ENCODE data around the gene PRDX2. TPM values are rescaled to one million over a fixed set of nuclear protein-coding genes. Genes with fewer than 3 reads are reported as not detected.

Gene PRDX2
- total and polyA plus RNA-seq, 10 of the 15 experiments (the other 5 are each of a cell fraction or from before 2014, with no cell fraction given) = 93.0 to 812 (median 344) TPM

DNA sequence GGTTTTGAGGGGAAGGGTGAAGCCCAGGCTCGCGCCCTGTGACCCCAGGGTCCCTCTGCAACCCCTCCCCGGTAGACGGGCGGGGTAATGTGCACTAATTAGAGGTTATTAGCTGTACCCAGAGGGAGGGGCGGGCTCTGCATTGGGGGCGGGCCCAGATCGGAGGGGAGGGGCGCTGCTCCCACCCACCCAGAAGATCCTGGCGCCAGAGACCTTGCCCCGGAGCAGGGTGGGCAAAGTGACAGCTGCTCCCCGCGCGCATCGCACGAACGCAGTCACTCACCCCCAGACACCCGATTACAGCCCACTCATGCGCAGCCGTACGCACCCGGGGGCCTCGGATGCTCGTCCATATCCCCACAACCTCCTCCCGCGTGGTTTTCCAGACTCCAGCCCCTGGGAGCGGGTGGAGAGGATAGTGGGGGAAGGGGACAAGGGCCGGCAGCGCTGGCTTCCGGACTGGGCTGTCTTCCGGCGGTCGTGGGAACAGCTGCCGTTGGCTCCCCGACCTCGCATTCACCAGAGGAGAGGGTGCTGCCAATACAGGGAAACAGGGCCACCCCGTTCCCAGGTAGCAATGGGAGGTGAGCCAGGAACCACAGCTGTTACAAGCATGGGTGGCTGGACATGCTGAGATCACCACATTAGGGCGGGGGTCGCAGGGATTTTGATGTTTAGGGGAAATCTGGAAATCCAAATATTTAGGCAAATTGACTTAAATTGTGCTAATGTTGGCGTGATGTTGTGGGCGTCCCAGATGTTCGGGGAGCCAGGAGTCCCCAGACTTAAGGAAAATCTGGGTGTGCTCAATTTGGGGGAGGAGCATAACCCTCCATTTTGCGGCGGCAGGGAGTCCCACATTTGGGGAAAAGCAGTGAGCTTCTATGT, 23.3 kb downstream of the PRDX2 start (continued):
- TF ChIP-seq, protein P1, sequence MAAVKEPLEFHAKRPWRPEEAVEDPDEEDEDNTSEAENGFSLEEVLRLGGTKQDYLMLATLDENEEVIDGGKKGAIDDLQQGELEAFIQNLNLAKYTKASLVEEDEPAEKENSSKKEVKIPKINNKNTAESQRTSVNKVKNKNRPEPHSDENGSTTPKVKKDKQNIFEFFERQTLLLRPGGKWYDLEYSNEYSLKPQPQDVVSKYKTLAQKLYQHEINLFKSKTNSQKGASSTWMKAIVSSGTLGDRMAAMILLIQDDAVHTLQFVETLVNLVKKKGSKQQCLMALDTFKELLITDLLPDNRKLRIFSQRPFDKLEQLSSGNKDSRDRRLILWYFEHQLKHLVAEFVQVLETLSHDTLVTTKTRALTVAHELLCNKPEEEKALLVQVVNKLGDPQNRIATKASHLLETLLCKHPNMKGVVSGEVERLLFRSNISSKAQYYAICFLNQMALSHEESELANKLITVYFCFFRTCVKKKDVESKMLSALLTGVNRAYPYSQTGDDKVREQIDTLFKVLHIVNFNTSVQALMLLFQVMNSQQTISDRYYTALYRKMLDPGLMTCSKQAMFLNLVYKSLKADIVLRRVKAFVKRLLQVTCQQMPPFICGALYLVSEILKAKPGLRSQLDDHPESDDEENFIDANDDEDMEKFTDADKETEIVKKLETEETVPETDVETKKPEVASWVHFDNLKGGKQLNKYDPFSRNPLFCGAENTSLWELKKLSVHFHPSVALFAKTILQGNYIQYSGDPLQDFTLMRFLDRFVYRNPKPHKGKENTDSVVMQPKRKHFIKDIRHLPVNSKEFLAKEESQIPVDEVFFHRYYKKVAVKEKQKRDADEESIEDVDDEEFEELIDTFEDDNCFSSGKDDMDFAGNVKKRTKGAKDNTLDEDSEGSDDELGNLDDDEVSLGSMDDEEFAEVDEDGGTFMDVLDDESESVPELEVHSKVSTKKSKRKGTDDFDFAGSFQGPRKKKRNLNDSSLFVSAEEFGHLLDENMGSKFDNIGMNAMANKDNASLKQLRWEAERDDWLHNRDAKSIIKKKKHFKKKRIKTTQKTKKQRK (IDR thresholded peaks at IDR 0.05; ENCODE audit: low read depth, low read length) = no peak
- TF ChIP-seq SRF (IDR thresholded peaks at IDR 0.05; ENCODE audit: low read depth in 2 of 2, low read length in 2 of 2) = no peak
- no peak for TF ChIP-seq MTA3 (IDR thresholded peaks at IDR 0.05; ENCODE audit: borderline replicate concordance, low read length)
- TF ChIP-seq ZNF24 (IDR thresholded peaks at IDR 0.05) = no peak
- TF ChIP-seq, protein P2, sequence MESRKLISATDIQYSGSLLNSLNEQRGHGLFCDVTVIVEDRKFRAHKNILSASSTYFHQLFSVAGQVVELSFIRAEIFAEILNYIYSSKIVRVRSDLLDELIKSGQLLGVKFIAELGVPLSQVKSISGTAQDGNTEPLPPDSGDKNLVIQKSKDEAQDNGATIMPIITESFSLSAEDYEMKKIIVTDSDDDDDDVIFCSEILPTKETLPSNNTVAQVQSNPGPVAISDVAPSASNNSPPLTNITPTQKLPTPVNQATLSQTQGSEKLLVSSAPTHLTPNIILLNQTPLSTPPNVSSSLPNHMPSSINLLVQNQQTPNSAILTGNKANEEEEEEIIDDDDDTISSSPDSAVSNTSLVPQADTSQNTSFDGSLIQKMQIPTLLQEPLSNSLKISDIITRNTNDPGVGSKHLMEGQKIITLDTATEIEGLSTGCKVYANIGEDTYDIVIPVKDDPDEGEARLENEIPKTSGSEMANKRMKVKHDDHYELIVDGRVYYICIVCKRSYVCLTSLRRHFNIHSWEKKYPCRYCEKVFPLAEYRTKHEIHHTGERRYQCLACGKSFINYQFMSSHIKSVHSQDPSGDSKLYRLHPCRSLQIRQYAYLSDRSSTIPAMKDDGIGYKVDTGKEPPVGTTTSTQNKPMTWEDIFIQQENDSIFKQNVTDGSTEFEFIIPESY (IDR thresholded peaks at IDR 0.05) = no peak
- no peak for TF ChIP-seq RCOR1 (conservative IDR thresholded peaks at IDR 0.05; ENCODE audit: low read depth, low read length)
- TF ChIP-seq, protein P3, sequence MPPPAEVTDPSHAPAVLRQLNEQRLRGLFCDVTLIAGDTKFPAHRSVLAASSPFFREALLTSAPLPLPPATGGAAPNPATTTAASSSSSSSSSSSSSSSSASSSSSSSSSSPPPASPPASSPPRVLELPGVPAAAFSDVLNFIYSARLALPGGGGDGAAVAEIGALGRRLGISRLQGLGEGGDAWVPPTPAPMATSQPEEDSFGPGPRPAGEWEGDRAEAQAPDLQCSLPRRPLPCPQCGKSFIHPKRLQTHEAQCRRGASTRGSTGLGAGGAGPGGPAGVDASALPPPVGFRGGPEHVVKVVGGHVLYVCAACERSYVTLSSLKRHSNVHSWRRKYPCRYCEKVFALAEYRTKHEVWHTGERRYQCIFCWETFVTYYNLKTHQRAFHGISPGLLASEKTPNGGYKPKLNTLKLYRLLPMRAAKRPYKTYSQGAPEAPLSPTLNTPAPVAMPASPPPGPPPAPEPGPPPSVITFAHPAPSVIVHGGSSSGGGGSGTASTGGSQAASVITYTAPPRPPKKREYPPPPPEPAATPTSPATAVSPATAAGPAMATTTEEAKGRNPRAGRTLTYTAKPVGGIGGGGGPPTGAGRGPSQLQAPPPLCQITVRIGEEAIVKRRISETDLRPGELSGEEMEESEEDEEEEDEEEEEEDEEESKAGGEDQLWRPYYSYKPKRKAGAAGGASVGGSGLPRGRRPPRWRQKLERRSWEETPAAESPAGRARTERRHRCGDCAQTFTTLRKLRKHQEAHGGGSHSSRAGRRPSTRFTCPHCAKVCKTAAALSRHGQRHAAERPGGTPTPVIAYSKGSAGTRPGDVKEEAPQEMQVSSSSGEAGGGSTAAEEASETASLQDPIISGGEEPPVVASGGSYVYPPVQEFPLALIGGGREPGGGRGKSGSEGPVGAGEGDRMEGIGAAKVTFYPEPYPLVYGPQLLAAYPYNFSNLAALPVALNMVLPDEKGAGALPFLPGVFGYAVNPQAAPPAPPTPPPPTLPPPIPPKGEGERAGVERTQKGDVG (CRISPR knock-in tag; IDR thresholded peaks at IDR 0.05) = no peak
- TF ChIP-seq POLR2AphosphoS5 (IDR thresholded peaks at IDR 0.05; ENCODE audit: low read length) = 0 out of 2 replicates have a peak, but pooled peaks have one; percentile 20
- peak; percentile 74 for TF ChIP-seq POLR2A (IDR thresholded peaks at IDR 0.05; ENCODE audit: low read depth, low read length)
- TF ChIP-seq, protein P4, sequence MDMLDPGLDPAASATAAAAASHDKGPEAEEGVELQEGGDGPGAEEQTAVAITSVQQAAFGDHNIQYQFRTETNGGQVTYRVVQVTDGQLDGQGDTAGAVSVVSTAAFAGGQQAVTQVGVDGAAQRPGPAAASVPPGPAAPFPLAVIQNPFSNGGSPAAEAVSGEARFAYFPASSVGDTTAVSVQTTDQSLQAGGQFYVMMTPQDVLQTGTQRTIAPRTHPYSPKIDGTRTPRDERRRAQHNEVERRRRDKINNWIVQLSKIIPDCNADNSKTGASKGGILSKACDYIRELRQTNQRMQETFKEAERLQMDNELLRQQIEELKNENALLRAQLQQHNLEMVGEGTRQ (IDR thresholded peaks at IDR 0.05; ENCODE audit: borderline replicate concordance, low read depth, low read length) = no peak
- no peak for TF ChIP-seq TCF7 (IDR thresholded peaks at IDR 0.05; ENCODE audit: borderline replicate concordance)
- 0 out of 2 replicates have a peak, but pooled peaks have one; percentile 34 for TF ChIP-seq ESRRA (IDR thresholded peaks at IDR 0.05; ENCODE audit: low read length)
- TF ChIP-seq, protein P5, sequence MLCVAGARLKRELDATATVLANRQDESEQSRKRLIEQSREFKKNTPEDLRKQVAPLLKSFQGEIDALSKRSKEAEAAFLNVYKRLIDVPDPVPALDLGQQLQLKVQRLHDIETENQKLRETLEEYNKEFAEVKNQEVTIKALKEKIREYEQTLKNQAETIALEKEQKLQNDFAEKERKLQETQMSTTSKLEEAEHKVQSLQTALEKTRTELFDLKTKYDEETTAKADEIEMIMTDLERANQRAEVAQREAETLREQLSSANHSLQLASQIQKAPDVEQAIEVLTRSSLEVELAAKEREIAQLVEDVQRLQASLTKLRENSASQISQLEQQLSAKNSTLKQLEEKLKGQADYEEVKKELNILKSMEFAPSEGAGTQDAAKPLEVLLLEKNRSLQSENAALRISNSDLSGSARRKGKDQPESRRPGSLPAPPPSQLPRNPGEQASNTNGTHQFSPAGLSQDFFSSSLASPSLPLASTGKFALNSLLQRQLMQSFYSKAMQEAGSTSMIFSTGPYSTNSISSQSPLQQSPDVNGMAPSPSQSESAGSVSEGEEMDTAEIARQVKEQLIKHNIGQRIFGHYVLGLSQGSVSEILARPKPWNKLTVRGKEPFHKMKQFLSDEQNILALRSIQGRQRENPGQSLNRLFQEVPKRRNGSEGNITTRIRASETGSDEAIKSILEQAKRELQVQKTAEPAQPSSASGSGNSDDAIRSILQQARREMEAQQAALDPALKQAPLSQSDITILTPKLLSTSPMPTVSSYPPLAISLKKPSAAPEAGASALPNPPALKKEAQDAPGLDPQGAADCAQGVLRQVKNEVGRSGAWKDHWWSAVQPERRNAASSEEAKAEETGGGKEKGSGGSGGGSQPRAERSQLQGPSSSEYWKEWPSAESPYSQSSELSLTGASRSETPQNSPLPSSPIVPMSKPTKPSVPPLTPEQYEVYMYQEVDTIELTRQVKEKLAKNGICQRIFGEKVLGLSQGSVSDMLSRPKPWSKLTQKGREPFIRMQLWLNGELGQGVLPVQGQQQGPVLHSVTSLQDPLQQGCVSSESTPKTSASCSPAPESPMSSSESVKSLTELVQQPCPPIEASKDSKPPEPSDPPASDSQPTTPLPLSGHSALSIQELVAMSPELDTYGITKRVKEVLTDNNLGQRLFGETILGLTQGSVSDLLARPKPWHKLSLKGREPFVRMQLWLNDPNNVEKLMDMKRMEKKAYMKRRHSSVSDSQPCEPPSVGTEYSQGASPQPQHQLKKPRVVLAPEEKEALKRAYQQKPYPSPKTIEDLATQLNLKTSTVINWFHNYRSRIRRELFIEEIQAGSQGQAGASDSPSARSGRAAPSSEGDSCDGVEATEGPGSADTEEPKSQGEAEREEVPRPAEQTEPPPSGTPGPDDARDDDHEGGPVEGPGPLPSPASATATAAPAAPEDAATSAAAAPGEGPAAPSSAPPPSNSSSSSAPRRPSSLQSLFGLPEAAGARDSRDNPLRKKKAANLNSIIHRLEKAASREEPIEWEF (IDR thresholded peaks at IDR 0.05; ENCODE audit: insufficient replicate concordance, low read depth, low read length) = no peak
- no peak for TF ChIP-seq RAD21 (IDR thresholded peaks at IDR 0.05; ENCODE audit: insufficient read depth, low read depth, low read length)

Measured in GM12878 (cell line).